ENCODE data around the gene DCHS2. TPM values are rescaled to one million over a fixed set of nuclear protein-coding genes. Genes with fewer than 3 reads are reported as not detected.
A peak's percentile ranks its signal among the peaks of the same experiment; 100 is the strongest.

Gene DCHS2
- total RNA-seq, 1 donor: under 0.01 TPM

GRCh38 chr4:154507156-154507555 is 15.6 kb upstream of the DCHS2 start:
- no peak overlapping the region for H3K4me3 ChIP-seq (ENCODE audit: low read depth, low read length)
- no peak for DNase-seq (ENCODE audit: low read depth)
- TF ChIP-seq, protein P1, sequence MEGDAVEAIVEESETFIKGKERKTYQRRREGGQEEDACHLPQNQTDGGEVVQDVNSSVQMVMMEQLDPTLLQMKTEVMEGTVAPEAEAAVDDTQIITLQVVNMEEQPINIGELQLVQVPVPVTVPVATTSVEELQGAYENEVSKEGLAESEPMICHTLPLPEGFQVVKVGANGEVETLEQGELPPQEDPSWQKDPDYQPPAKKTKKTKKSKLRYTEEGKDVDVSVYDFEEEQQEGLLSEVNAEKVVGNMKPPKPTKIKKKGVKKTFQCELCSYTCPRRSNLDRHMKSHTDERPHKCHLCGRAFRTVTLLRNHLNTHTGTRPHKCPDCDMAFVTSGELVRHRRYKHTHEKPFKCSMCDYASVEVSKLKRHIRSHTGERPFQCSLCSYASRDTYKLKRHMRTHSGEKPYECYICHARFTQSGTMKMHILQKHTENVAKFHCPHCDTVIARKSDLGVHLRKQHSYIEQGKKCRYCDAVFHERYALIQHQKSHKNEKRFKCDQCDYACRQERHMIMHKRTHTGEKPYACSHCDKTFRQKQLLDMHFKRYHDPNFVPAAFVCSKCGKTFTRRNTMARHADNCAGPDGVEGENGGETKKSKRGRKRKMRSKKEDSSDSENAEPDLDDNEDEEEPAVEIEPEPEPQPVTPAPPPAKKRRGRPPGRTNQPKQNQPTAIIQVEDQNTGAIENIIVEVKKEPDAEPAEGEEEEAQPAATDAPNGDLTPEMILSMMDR (IDR thresholded peaks at IDR 0.05; ENCODE audit: insufficient read depth, low read depth, low read length): no peak

DNA sequence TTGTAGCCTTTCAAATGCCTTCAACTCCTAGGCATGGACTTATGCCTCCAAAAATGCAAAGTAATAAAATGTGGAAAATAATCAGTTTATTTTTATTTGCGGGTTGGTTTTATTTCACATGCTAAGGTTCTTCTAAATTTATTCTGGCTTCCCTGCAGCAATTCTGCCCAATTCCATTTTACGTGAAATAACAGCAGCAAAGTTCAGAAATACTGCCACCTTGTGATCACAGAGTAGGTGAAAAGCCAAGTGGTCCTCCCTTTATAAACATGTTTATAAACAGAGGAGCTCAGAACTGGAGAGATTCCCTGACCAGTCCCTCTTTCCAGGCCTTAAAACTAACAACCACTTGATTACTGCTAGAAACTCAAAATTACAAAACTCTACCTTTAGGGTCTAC is 14.7 kb upstream of the DCHS2 start:
- TF ChIP-seq, protein P1 (IDR thresholded peaks at IDR 0.05; ENCODE audit: insufficient read depth, low read depth, low read length): peak; percentile 61
- H3K4me3 ChIP-seq (ENCODE audit: low read depth, low read length): no peak overlapping the region
- DNase-seq (ENCODE audit: low read depth): peak; percentile 53

GRCh38 chr4:154503598-154503997 is 12.0 kb upstream of the DCHS2 start:
- TF ChIP-seq, protein P1 (IDR thresholded peaks at IDR 0.05; ENCODE audit: insufficient read depth, low read depth, low read length): peak; percentile 62
- peak; percentile 21 for DNase-seq (ENCODE audit: low read depth)
- H3K4me3 ChIP-seq (ENCODE audit: low read depth, low read length): no peak overlapping the region

DNA sequence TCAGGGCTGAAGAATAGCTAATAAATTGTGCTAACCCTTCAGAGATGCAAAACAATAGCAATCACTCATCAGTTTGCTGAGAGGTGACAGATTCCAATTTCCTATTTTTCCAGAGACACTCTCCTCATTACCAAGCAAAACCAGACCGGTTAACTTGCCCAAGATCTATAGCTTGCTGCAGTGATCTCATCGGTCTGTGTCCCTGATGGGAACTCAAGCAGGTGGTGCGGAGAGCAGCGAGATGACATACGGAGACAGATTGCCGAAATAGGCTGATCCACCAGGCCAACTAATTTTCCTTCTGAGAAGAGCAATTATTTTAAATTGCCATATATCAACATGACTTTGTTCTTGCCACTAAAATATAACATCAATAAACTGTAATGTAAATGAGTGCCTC is 10.5 kb upstream of the DCHS2 start:
- H3K4me3 ChIP-seq (ENCODE audit: low read depth, low read length): no peak overlapping the region
- no peak for DNase-seq (ENCODE audit: low read depth)
- TF ChIP-seq, protein P1 (IDR thresholded peaks at IDR 0.05; ENCODE audit: insufficient read depth, low read depth, low read length): no peak

GRCh38 chr4:154497889-154498288 is 6.3 kb upstream of the DCHS2 start:
- TF ChIP-seq, protein P1 (IDR thresholded peaks at IDR 0.05; ENCODE audit: insufficient read depth, low read depth, low read length): no peak
- H3K4me3 ChIP-seq (ENCODE audit: low read depth, low read length): no peak overlapping the region
- DNase-seq (ENCODE audit: low read depth): no peak

- TF ChIP-seq, protein P1 (IDR thresholded peaks at IDR 0.05; ENCODE audit: insufficient read depth, low read depth, low read length): no peak
- H3K4me3 ChIP-seq (ENCODE audit: low read depth, low read length): no peak overlapping the region
- no peak for DNase-seq (ENCODE audit: low read depth)
Observed at GRCh38 chr4:154495867-154496266, 4.3 kb upstream of the DCHS2 start.

GRCh38 chr4:154492288-154492687 is 689 bp upstream of the DCHS2 start:
- H3K4me3 ChIP-seq (ENCODE audit: low read depth, low read length): no peak overlapping the region
- TF ChIP-seq, protein P1 (IDR thresholded peaks at IDR 0.05; ENCODE audit: insufficient read depth, low read depth, low read length): no peak
- DNase-seq (ENCODE audit: low read depth): no peak

Measured in fibroblast of villous mesenchyme (primary cell).